ENCODE results near the gene RAD51B. TPM values are rescaled to one million over a fixed set of nuclear protein-coding genes. Genes with fewer than 3 reads are reported as not detected.

The RAD51B gene
- total and polyA plus RNA-seq, 7 donors, result 2.4 to 24.4 (median 7.1) TPM

DNA sequence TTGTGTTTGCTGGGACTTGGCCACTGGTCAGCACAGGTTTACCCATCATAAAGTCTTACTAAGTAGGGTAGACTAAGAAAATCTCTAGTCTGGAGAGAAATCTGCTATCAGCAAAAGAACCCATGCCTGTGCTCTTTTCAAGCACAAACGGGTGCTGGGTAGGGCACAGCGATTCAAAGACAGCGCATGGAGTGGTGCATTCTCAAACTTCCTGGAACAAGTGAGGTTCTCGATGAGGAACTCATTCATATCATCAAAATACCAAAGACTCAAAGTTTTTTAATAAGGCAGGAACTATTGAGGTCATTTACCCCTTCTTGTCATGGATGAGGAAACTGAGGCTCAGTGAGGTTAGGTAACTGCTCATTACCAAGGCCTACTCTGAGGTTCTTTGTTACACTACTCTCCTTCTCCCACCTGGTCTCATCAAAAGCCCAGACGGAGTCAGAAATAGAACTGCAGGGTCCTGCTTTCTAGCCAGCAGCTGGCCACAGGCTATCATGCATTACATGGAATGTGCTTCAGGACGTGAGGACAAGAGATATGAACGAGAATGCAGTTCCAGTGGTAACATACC lies 583.0 kb downstream of the RAD51B start:
- DNase-seq, result no peak
- Histone ChIP-seq H3K4me1 (peaks cover 0 to 61% (median 41%) of the 10 kb centered on the region in 4 donors), H3K9me3 (no peaks in the 10 kb centered on the region), H3K27me3 (no peaks in the 10 kb centered on the region), H3K4me3 (no peak overlapping the region), H3K27ac (peak overlapping the region in 3 of 4 donors; percentile 0 to 74 (median 17)), H3K36me3 (no peaks in the 10 kb centered on the region)
- intact Hi-C loops (cut with DNase I), result loop anchor here (5.0 kb wide), 1 partner anchor 40 kb away; no protein-coding TSS in a partner anchor
- WGBS, 2 donors, result 80 to 95% methylated on average over 7 of the region's 7 CpGs
- TF ChIP-seq POLR2A (IDR thresholded peaks at IDR 0.05), result no peak
- TF ChIP-seq, protein P1, sequence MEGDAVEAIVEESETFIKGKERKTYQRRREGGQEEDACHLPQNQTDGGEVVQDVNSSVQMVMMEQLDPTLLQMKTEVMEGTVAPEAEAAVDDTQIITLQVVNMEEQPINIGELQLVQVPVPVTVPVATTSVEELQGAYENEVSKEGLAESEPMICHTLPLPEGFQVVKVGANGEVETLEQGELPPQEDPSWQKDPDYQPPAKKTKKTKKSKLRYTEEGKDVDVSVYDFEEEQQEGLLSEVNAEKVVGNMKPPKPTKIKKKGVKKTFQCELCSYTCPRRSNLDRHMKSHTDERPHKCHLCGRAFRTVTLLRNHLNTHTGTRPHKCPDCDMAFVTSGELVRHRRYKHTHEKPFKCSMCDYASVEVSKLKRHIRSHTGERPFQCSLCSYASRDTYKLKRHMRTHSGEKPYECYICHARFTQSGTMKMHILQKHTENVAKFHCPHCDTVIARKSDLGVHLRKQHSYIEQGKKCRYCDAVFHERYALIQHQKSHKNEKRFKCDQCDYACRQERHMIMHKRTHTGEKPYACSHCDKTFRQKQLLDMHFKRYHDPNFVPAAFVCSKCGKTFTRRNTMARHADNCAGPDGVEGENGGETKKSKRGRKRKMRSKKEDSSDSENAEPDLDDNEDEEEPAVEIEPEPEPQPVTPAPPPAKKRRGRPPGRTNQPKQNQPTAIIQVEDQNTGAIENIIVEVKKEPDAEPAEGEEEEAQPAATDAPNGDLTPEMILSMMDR (IDR thresholded peaks at IDR 0.05), result no peak
- no peak for TF ChIP-seq POLR2AphosphoS5 (IDR thresholded peaks at IDR 0.05)
- no peak for TF ChIP-seq EP300 (IDR thresholded peaks at IDR 0.05)

DNA sequence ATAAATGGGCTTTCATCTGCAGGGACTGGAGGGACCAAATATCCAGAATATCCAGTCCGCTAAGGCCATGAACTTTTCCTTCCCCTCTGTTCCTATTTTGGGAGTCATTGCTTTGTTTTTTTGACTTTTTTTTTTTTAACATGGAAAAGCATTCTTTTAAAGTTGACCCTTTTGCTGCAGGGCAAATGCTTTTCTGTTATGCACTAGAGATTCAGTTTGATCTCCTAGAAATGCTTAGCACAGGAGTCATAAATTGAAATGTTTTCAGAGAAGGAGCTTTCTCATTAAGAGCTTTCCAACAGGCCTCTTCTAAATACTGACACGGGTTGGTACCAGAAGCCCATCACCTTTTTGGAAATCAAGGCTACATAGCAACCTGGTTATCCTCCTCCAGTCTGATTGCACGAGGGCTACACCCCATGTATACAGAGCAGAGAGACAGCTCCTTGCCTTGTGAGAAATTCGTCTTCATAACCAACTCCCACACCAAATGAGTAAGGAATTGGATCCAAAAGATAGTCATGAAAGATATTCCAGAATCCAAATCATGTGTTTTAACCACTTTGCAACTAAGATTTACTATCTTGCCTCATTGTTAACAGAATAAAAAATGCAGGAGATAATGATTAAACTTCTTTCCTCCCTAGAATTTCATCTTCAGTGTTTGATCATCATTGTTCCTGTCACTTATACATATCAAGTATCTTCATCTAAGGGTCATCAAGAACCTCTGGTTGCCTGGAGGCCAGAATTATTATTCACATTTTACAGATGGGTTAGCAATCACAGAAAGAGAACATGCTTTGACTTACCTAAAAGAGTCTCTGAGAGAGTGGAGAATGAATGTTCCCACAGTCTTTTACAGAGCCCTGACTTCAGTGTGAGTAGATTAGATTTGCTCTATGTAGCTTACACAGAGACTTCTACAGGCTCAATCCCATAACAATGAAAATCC lies 583.9 kb downstream of the RAD51B start:
- TF ChIP-seq POLR2AphosphoS5 (IDR thresholded peaks at IDR 0.05) (no peak), EP300 (IDR thresholded peaks at IDR 0.05) (no peak), POLR2A (IDR thresholded peaks at IDR 0.05) (no peak)
- TF ChIP-seq, protein P1 (IDR thresholded peaks at IDR 0.05), result no peak
- Histone ChIP-seq H3K4me3 (no peak overlapping the region), H3K4me1 (peaks cover 0 to 52% (median 33%) of the 10 kb centered on the region in 4 donors), H3K27ac (peak overlapping the region in 3 of 4 donors; percentile 0 to 33 (median 17)), H3K9me3 (no peaks in the 10 kb centered on the region), H3K36me3 (no peaks in the 10 kb centered on the region), H3K27me3 (no peaks in the 10 kb centered on the region)
- WGBS, 2 donors, result 71 to 90% methylated on average over 4 of the region's 4 CpGs
- no peak for DNase-seq
- intact Hi-C loops (cut with DNase I), result loop anchor here (5.0 kb wide), 1 partner anchor 39 kb away; no protein-coding TSS in a partner anchor

DNA sequence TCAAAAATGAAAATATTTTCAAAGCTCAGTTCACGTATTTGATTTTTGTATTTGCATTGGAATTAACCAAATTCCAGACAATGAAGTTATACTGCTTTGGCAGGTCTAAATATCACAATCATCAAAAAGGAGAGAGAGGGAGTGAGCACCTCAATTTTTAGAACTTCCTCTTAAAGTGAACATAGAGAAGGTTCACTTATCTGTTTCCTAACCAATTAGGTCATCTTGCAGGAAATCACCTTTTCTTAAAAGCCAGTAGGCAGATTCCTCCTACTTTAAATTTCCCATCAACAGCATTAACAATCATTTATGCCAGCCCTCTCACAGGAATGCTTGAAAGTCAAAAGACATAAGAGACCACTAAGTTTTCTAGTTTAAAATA lies 584.6 kb downstream of the RAD51B start:
- Histone ChIP-seq H3K9me3 (no peaks in the 10 kb centered on the region), H3K36me3 (no peaks in the 10 kb centered on the region), H3K4me3 (no peak overlapping the region), H3K27ac (peak overlapping the region in 1 of 4 donors; percentile 16), H3K27me3 (no peaks in the 10 kb centered on the region), H3K4me1 (peaks cover 0 to 47% (median 28%) of the 10 kb centered on the region in 4 donors)
- 83 to 87% methylated on average over 1 of the region's 1 CpG for whole genome bisulfite sequencing, 2 donors
- no peak for DNase-seq
- intact Hi-C loops (cut with DNase I), result loop anchor here (5.0 kb wide), 1 partner anchor 38 kb away; no protein-coding TSS in a partner anchor
- TF ChIP-seq POLR2A (IDR thresholded peaks at IDR 0.05) (no peak), EP300 (IDR thresholded peaks at IDR 0.05) (no peak), POLR2AphosphoS5 (IDR thresholded peaks at IDR 0.05) (no peak)
- TF ChIP-seq, protein P1 (IDR thresholded peaks at IDR 0.05), result no peak

DNA sequence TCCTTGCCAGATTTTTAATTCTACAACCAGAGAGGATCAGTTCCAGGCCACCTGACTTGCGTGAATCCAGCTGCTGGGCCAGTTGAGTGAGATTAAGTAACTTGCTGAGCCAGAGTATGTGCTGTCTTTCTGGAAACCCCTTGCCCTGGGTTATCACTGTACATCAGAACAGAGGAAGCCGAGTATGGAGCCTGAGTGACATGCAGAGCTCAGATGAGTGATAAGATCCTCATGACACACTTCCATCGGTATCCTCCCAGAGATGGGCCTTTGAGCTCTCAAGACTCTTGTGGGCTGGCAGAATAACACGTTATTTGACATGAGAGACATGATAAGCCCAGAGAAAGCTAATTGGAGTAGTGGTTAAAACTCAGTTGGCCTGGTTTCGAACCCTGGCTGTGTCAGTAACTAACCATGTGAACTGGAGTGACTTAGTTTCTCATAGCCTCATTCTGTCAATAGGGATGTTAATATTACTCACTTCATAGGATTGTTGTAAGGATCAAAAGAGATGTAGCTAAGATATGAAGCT lies 585.1 kb downstream of the RAD51B start:
- no peaks in the 10 kb centered on the region for H3K36me3 ChIP-seq
- WGBS, 2 donors, result 78 to 88% methylated on average over 5 of the region's 5 CpGs
- no peaks in the 10 kb centered on the region for H3K27me3 ChIP-seq
- H3K4me1 ChIP-seq, result peaks cover 0 to 42% (median 26%) of the 10 kb centered on the region in 4 donors
- no peaks in the 10 kb centered on the region for H3K9me3 ChIP-seq
- no peak overlapping the region for H3K27ac ChIP-seq
- intact Hi-C loops (cut with DNase I), result loop anchor here (5.0 kb wide), 1 partner anchor 38 kb away; no protein-coding TSS in a partner anchor
- TF ChIP-seq POLR2AphosphoS5 (IDR thresholded peaks at IDR 0.05) (no peak), EP300 (IDR thresholded peaks at IDR 0.05) (no peak)
- TF ChIP-seq, protein P1 (IDR thresholded peaks at IDR 0.05), result no peak
- no peak for DNase-seq
- H3K4me3 ChIP-seq, result no peak overlapping the region
